ENCODE results near the gene GPR89B. TPM values are rescaled to one million over a fixed set of nuclear protein-coding genes. Genes with fewer than 3 reads are reported as not detected.
"Not testable (repeated sequence)": the region's sequence is repeated elsewhere in the genome, so short reads cannot be mapped to it uniquely, and the experiment has no call there.

Gene GPR89B
- total RNA-seq = 10 to 100 TPM; 14.0 to 26.5 (median 21.0) TPM

GRCh38 chr1:147928236-147929132, at the start of gene GPR89B:
Gene GPR89B (plus strand): TSS chr1:147928420. CDS start chr1:147928537, 117 bp downstream.
- peak; percentile 88 to 95 for DNase-seq (ENCODE audit: low spot score in 2 of 2)
- peak within 1 kb of the TSS; percentile 95 for H3K4me3 ChIP-seq (ENCODE audit: low read depth, poor library complexity, severe bottlenecking)
- intact Hi-C loops (cut with DNase I; ENCODE audit: low total_unique reads) = not testable (repeated sequence)
- 0% methylated on average over 42 of the region's 72 CpGs; no CpG with 5 or more reads in 1 of the 2 donors for WGBS, 2 donors

- no peak for DNase-seq (ENCODE audit: low spot score in 2 of 2)
- TF ChIP-seq POLR2A (IDR thresholded peaks at IDR 0.05) (no peak), CTCF (IDR thresholded peaks at IDR 0.05) (no peak)
- no peak overlapping the region for H3K4me3 ChIP-seq (ENCODE audit: low read depth, poor library complexity, severe bottlenecking)
- intact Hi-C loops (cut with DNase I; ENCODE audit: low total_unique reads) = no loop called here
These were observed 48.3 kb upstream of the GPR89B start for GRCh38 chr1:147879911-147880310.

GRCh38 chr1:147882535-147882934, 45.7 kb upstream of the GPR89B start:
- DNase-seq (ENCODE audit: low spot score in 2 of 2) = no peak
- no peak overlapping the region for H3K4me3 ChIP-seq (ENCODE audit: low read depth, poor library complexity, severe bottlenecking)
- TF ChIP-seq POLR2A (IDR thresholded peaks at IDR 0.05) = no peak
- TF ChIP-seq CTCF (IDR thresholded peaks at IDR 0.05) = no peak
- WGBS, 2 donors = 69 to 79% methylated on average over 2 of the region's 2 CpGs
- intact Hi-C loops (cut with DNase I; ENCODE audit: low total_unique reads) = no loop called here

GRCh38 chr1:147890177-147890790, 37.9 kb upstream of the GPR89B start:
- intact Hi-C loops (cut with DNase I; ENCODE audit: low total_unique reads) = loop anchor here (10.0 kb wide), 3 partner anchors 165 to 395 kb away; no protein-coding TSS in a partner anchor
- TF ChIP-seq CTCF (IDR thresholded peaks at IDR 0.05) (no peak), POLR2A (IDR thresholded peaks at IDR 0.05) (no peak)
- DNase-seq (ENCODE audit: low spot score in 2 of 2) = peak; percentile 24 to 86
- no peak overlapping the region for H3K4me3 ChIP-seq (ENCODE audit: low read depth, poor library complexity, severe bottlenecking)
- 9% methylated on average over 12 of the region's 12 CpGs for WGBS, 2 donors

GRCh38 chr1:147891088-147891487, 37.1 kb upstream of the GPR89B start:
- intact Hi-C loops (cut with DNase I; ENCODE audit: low total_unique reads) = loop anchor here (10.0 kb wide), 3 partner anchors 166 to 396 kb away; no protein-coding TSS in a partner anchor
- no peak for DNase-seq (ENCODE audit: low spot score in 2 of 2)

More at GRCh38 chr1:147891088-147891487, 37.1 kb upstream of the GPR89B start:
- WGBS, 2 donors = 77 to 84% methylated on average over 5 of the region's 5 CpGs
- no peak for TF ChIP-seq POLR2A (IDR thresholded peaks at IDR 0.05)
- no peak for TF ChIP-seq CTCF (IDR thresholded peaks at IDR 0.05)
- H3K4me3 ChIP-seq (ENCODE audit: low read depth, poor library complexity, severe bottlenecking) = no peak overlapping the region
